ENCODE data around the gene RAG1.

RAG1 gene

GRCh38 chr11:36627006-36627405 lies 59.2 kb downstream of the RAG1 start:
- DNase-seq (ENCODE audit: insufficient read length, low spot score) (no peak), FAIRE-seq (no peak)

GRCh38 chr11:36627471-36627870 lies 59.7 kb downstream of the RAG1 start:
- DNase-seq (ENCODE audit: insufficient read length, low spot score): no peak
- FAIRE-seq: no peak

- no peak for DNase-seq (ENCODE audit: insufficient read length, low spot score)
- FAIRE-seq: no peak
Measured at GRCh38 chr11:36628141-36628540, 60.3 kb downstream of the RAG1 start.

- FAIRE-seq (no peak), DNase-seq (ENCODE audit: insufficient read length, low spot score) (no peak)
Measured at GRCh38 chr11:36628765-36629244, 61.0 kb downstream of the RAG1 start.
